ENCODE measurements around the gene CD40.

The CD40 gene

GRCh38 chr20:46175127-46175494 lies 57.0 kb downstream of the CD40 start:
- DNase-seq: no peak

GRCh38 chr20:46176739-46177378 lies 58.7 kb downstream of the CD40 start:
- no peak for DNase-seq

DNA sequence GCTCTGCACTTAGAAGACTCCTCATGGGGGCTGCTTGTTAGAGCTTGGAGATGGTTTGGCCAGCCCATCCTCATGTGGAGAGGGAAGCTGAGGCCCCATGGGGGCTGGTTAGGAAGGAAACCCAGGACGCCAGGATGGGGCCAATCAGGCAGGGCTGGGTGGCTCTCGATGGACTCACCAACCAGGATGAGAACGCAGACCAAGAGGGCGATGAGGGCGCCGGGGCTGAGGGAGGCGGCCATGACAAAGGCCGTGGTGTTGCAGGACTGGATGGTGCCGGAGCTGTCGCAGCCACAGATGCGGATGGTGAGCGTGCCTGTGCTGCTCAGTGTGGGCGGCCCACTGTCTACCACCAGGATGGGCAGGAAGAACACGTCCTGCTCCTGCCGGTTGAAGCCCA lies 59.7 kb downstream of the CD40 start:
- DNase-seq: no peak

DNA sequence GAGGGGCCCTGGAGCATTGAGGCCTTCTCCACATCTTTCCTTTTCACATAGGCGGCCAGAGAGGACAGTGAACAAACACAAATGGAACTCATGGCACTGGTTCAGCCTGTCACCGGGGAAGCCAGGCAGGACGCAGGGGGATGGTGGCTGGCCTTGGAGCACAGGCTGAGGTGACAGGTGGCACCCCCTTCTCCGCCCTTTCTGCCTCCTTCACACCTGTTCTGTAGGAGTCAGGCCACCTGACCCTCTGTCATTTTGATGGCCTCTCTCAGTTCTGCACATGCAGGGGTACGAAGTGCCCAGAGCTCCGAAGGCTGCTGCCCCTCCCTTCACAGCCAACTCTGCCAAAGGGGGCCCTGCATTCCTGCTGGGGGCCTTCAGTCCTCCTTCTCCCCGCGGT lies 60.8 kb downstream of the CD40 start:
- no peak for DNase-seq
